Smooth muscle cell (in vitro differentiated cells): Measurements from ENCODE around the gene CD2BP2. TPM values are rescaled to one million over a fixed set of nuclear protein-coding genes. Genes with fewer than 3 reads are reported as not detected.

Experiments
- DNase-seq: peaks from one replicate; lab custom pipeline; 2025; ENCODE audit not compliant: unreplicated experiment; lab: John Stamatoyannopoulos, UW
- H2AFZ ChIP-seq: fragments of 200-600 bp; sonication (generic); 2 replicates; pipeline ENCODE4 v1.6.0; 2016; ENCODE audit warnings: antibody characterized with exemption, low read depth, mild to moderate bottlenecking
- H3F3A ChIP-seq: fragments of 200-600 bp; sonication (generic); 2 replicates; pipeline ENCODE4 v1.6.0; 2017; ENCODE audit warnings: antibody characterized with exemption, low read depth
- H3K27ac ChIP-seq: fragments of 200-600 bp; sonication (generic); 2 replicates; pipeline ENCODE4 v1.5.1; 2016; ENCODE audit warnings: low read depth, mild to moderate bottlenecking
- H3K27me3 ChIP-seq: fragments of 200-600 bp; sonication (generic); 2 replicates; pipeline ENCODE4 v1.6.1; 2016; ENCODE audit warnings: low read depth, mild to moderate bottlenecking
- H3K36me3 ChIP-seq: fragments of 200-600 bp; sonication (generic); 2 replicates; pipeline ENCODE4 v1.5.1; 2016; ENCODE audit warnings: low read depth
- H3K4me1 ChIP-seq: fragments of 200-600 bp; sonication (generic); 2 replicates; pipeline ENCODE4 v1.5.1; 2016; ENCODE audit warnings: low read depth
- H3K4me2 ChIP-seq: fragments of 200-600 bp; sonication (generic); 2 replicates; pipeline ENCODE4 v1.6.0; 2016; ENCODE audit warnings: mild to moderate bottlenecking
- H3K4me3 ChIP-seq: fragments of 200-600 bp; sonication (generic); 2 replicates; pipeline ENCODE4 v1.5.1; 2016; ENCODE audit warnings: mild to moderate bottlenecking
- H3K79me2 ChIP-seq: fragments of 200-600 bp; sonication (generic); 2 replicates; pipeline ENCODE4 v1.6.0; 2016; ENCODE audit warnings: low read depth, mild to moderate bottlenecking
- H3K9ac ChIP-seq: fragments of 200-600 bp; sonication (generic); 2 replicates; pipeline ENCODE4 v1.6.0; 2016; ENCODE audit warnings: low read depth
- H3K9me3 ChIP-seq: fragments of 200-600 bp; sonication (generic); replicated peaks from 2 replicates; pipeline ENCODE4 v1.5.1; 2016; ENCODE audit warnings: low read depth
- H4K20me1 ChIP-seq: fragments of 200-600 bp; sonication (generic); 2 replicates; pipeline ENCODE4 v1.6.0; 2016; ENCODE audit warnings: low read depth
- WGBS: methylation state at CpG from one replicate; pipeline ENCODE4 v1.1.7; 2016; ENCODE audit warnings: low lambda C conversion rate; 5-methylcytosine and 5-hydroxymethylcytosine counted together
- polyA plus RNA-seq: library from polyadenylated mRNA; unstranded; fragments of >200 nt; fragmentation: Nextera tagmentation; extraction: Ambion mirVana; gene quantifications from 2 replicates; pipeline ENCODE4 v1.2.1, GENCODE V29; 2016
- total RNA-seq: library from RNA; depleted of rRNA; stranded (reverse); fragments of >200 nt; gene quantifications from 2 replicates; pipeline ENCODE4 v1.2.3, GENCODE V29; 2014
- TF ChIP-seq, protein P1 (sequence below): fragments of 200-600 bp; sonication (generic); IDR thresholded peaks from 2 replicates; pipeline ENCODE4 v1.5.1; 2017; ENCODE audit warnings: borderline replicate concordance, mild to moderate bottlenecking, antibody characterized with exemption; ENCODE audit not compliant: insufficient read depth, poor library complexity, severe bottlenecking

The CD2BP2 gene
- total RNA-seq, result 30.3 and 33.3 TPM in 2 replicates
- 42.0 and 43.5 TPM in 2 replicates for polyA plus RNA-seq

DNA sequence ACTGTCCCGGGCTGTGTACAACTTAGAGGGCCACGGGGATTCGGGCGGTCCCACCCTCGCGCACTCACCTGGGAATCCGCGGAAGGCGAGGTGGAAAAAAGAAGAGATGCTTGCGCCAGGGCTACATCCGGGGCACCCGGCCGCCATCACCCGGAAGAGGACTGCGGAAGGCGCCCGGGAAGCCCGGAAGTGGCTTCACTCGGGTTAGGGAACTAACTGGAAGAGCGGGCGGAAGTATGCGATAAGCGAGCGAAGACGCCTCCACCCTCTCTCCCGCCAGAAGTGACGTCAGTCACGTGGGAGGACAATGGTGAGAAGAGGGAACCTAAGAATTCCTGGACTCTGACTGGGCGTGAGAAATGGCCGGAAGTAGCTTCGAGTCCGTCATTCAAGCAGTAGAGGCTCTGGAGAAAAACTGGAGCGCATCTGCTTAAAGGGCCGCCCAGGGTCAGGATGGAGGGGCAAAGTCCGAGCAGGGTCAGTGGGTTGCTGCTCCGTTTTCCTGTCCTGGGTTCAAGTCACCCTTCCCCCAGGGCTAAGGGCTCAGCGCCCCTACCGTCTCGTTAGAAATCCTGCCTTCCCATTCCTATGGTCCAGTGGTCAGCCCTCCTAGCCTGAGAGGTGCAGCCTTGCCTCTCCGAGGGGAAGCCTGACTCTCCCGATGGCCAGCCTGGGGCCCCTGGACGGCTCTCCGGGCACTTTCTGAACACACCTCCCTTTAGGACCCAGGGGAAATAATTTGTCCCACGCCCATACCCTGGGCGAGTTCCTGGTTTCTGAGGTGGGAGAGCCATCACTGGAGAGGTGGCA, at the start of gene CD2BP2:
CD2BP2 (minus strand) TSS at position 165 of the 810 bp plus-strand sequence. CDS start 627 bp downstream, outside the sequence.
- 1% methylated on average over 45 of the region's 45 CpGs for WGBS
- TF ChIP-seq, protein P1, sequence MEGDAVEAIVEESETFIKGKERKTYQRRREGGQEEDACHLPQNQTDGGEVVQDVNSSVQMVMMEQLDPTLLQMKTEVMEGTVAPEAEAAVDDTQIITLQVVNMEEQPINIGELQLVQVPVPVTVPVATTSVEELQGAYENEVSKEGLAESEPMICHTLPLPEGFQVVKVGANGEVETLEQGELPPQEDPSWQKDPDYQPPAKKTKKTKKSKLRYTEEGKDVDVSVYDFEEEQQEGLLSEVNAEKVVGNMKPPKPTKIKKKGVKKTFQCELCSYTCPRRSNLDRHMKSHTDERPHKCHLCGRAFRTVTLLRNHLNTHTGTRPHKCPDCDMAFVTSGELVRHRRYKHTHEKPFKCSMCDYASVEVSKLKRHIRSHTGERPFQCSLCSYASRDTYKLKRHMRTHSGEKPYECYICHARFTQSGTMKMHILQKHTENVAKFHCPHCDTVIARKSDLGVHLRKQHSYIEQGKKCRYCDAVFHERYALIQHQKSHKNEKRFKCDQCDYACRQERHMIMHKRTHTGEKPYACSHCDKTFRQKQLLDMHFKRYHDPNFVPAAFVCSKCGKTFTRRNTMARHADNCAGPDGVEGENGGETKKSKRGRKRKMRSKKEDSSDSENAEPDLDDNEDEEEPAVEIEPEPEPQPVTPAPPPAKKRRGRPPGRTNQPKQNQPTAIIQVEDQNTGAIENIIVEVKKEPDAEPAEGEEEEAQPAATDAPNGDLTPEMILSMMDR, result no peak
- DNase-seq, result peak; percentile 69
- H3F3A ChIP-seq, result peaks cover 3% of the 10 kb centered on the region
- peak within 1 kb of the TSS; percentile 97 for H3K9ac ChIP-seq
- peak within 1 kb of the TSS; percentile 98 for H3K27ac ChIP-seq
- peaks cover 16% of the 10 kb centered on the region for H3K4me1 ChIP-seq
- no peaks in the 10 kb centered on the region for H4K20me1 ChIP-seq
- H3K9me3 ChIP-seq, result no peaks in the 10 kb centered on the region
- peak within 1 kb of the TSS; percentile 83 for H3K4me3 ChIP-seq
- H3K79me2 ChIP-seq, result peaks cover 20% of the 10 kb centered on the region
- peak within 1 kb of the TSS; percentile 64 for H2AFZ ChIP-seq
- H3K27me3 ChIP-seq, result no peaks in the 10 kb centered on the region
- H3K36me3 ChIP-seq, result no peaks in the 10 kb centered on the region
- H3K4me2 ChIP-seq, result peak within 1 kb of the TSS; percentile 91

DNA sequence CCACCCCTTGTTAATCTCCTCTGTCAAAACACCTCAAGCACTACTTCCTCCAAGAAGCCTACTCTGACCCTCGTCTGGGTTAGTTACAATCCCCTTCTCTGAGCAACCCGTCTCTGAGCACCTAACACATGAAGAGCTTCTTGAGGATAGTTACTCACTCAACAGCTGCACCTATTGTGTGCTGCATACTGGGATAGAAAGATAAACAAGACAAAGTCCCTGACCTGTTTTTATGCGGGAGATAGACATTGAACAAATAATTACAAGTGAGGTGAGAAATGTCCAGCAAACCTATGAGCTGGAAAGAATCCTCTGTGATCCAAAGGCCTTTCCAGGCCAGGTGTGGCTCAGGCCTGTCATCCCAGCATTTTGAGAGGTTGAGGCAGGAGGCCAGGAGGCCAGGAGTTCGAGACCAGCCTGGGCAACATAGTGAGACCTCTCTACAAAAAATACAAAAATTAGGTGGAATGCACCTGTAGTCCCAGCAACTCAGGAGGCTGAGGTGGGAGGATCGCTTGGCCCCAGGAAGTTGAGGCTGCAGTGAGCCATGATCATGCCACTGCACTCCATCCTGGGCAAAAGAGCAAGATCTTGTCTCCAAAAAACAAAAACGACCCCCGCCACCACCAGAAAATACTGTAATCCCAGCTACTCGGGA, 46.8 kb upstream of the CD2BP2 start:
- Histone ChIP-seq H3K27me3 (no peaks in the 10 kb centered on the region), H3K36me3 (no peaks in the 10 kb centered on the region), H3K79me2 (peaks cover 15% of the 10 kb centered on the region), H3K4me3 (no peak overlapping the region), H3F3A (peaks cover 29% of the 10 kb centered on the region), H3K9ac (no peak overlapping the region), H2AFZ (no peak overlapping the region), H3K27ac (peak overlapping the region; percentile 96), H3K4me1 (peaks cover 16% of the 10 kb centered on the region), H3K4me2 (no peak overlapping the region), H3K9me3 (no peaks in the 10 kb centered on the region), H4K20me1 (no peaks in the 10 kb centered on the region)
- DNase-seq, result no peak
- 82% methylated on average over 8 of the region's 8 CpGs for WGBS
- TF ChIP-seq, protein P1, result no peak

DNA sequence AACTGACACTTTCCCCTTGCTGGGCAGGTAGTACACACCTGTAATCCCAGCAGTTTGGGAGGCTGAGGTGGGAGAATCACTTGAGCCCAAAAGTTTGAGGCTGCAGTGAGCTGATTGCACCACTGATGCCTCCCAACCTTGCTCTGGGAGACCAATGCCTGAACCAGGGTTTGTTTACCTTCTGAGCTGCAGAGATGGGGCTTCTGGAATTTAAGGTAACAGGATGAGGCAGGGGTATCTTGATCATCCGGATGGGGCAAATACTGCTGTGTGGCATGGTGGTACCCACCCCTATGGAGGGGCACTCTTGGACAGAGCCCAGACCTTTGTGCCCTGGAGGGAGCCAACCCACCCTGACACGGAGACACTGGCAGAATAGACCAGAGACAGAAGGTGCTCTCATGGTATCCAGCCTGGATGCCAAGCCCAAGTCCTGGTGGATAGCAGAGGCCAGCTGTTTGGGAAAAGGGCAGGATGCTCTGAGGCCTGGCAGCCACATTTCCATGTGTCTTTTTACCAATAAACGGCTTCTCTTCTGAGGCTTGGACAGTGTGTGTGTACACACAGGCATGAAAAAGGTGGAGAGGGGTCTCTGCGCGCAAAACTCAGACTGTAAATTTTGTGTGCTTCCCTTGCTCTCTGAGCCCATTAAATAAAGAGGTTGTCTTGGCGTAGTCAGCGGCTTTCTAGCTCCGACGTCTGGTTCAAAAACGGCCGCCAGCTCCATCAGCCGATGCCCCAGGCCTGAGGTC, 44.5 kb upstream of the CD2BP2 start:
- Histone ChIP-seq H3K79me2 (peaks cover 28% of the 10 kb centered on the region), H2AFZ (no peak overlapping the region), H3K9me3 (no peaks in the 10 kb centered on the region), H3K36me3 (no peaks in the 10 kb centered on the region), H4K20me1 (no peaks in the 10 kb centered on the region), H3K9ac (peak overlapping the region; percentile 85), H3K27ac (peak overlapping the region; percentile 96), H3F3A (peaks cover 36% of the 10 kb centered on the region), H3K4me3 (peak overlapping the region; percentile 68), H3K27me3 (no peaks in the 10 kb centered on the region), H3K4me2 (peak overlapping the region; percentile 87), H3K4me1 (peaks cover 23% of the 10 kb centered on the region)
- TF ChIP-seq, protein P1, result no peak
- DNase-seq, result no peak
- WGBS, result 13% methylated on average over 12 of the region's 12 CpGs
